Epithelial cell of proximal tubule (primary cell): ENCODE measurements around the gene SLC49A3. TPM values are rescaled to one million over a fixed set of nuclear protein-coding genes. Genes with fewer than 3 reads are reported as not detected.
"Not testable (repeated sequence)": the region's sequence is repeated elsewhere in the genome, so short reads cannot be mapped to it uniquely, and the experiment has no call there.

Experiments
- DNase-seq: peaks from one replicate; pipeline ENCODE4 v3.0.0-alpha.2; 2011; ENCODE audit warnings: low read depth
- H3K4me3 ChIP-seq: 2 replicates; pipeline ENCODE4 v1.5.1; 2011; ENCODE audit warnings: low read depth, mild to moderate bottlenecking, low read length
- CTCF ChIP-seq: conservative IDR thresholded peaks from 2 replicates; pipeline ENCODE4 v1.5.1; 2012; ENCODE audit warnings: low read depth, mild to moderate bottlenecking, low read length
- total RNA-seq: library from RNA; depleted of rRNA; stranded (reverse); fragments of >200 nt; gene quantifications from 2 replicates; pipeline ENCODE4 v1.2.3, GENCODE V29; 2015

The SLC49A3 gene
- total RNA-seq, 1 donor from 2014 or later = 4.1 TPM

DNA sequence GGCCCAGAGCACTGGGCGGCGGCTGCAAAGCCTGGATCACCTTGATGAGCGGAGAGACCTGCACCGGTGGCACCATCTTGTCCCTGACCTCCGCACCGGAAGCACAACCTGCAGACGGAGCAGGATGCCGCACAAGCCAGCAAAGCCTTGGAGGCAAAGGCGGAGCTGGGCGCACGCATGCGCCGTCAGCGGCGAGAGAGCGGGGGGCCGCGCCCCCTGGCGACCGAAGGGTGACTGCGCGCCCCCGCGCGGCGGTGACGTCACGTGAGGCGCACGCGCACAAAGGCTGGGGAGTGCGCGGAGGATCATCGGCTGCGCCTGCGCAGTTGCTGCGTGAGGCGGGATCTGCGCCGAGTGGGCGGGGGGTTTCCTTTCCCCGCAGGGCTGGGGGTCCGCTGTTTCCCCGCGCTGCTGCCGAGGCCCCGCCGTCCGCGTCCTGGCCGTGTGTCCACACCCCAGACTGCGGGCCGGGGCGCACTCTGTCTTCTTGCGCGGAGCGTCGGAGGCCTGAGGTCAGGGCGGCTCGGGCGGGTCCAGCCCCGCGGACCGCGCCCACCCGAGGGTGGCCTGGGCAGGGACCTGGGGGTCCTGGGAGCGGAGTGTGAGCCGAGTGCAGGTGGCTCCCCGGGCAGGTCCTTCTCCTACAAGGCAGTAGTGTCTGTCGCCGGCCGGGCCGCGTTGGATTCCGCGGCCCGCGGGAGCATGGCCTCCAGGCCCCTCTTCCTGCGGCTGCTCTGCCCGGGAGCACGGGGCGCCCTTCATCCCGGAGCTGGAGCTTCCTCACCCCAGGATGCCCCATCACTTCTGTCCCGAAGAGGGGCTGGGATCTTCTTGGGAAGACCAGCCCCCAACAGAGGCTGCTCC is 14.5 kb downstream of the SLC49A3 start, which contains the start of the genes ATP5ME and MYL5:
ATP5ME (minus strand) TSS at position 105 of the 864 bp plus-strand sequence; CDS start at position 76, 29 bp downstream.
MYL5 (plus strand) TSS at position 371 of the 864 bp plus-strand sequence. CDS start 3,485 bp downstream, outside the sequence.
- DNase-seq = peak; percentile 64
- H3K4me3 ChIP-seq = peak within 1 kb of the TSS; percentile 98
- peak; percentile 89 for TF ChIP-seq CTCF

- H3K4me3 ChIP-seq = peak overlapping the region; percentile 98
- no peak for DNase-seq
- TF ChIP-seq CTCF = no peak
Measured at GRCh38 chr4:673349-674091, 15.4 kb downstream of the SLC49A3 start.

DNA sequence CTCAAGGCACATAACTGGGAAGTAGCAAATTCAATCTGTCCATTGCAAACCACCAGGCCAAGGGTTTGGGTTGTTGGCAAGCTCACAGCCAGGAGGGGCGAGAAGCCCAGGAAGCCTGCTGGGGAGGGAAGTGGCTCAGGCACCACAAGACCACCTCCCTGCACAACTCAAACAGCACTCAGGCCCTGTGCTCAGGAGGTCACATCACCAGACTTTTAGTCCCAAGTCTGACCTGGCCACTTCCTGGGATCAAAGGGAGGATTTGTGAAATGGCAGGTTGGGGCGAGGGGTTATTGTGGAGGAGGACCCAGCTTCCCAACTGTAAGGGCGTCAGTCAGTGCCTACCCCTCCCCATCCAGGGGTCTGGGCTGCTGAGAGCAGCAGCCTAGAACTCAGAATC is 17.2 kb downstream of the SLC49A3 start:
- no peak for TF ChIP-seq CTCF
- no peak for DNase-seq
- no peak overlapping the region for H3K4me3 ChIP-seq

GRCh38 chr4:669806-670559 is 19.0 kb downstream of the SLC49A3 start:
- not testable (repeated sequence) for H3K4me3 ChIP-seq, DNase-seq

GRCh38 chr4:668219-668618 is 20.7 kb downstream of the SLC49A3 start:
- DNase-seq, H3K4me3 ChIP-seq: not testable (repeated sequence)

- no peak for DNase-seq
- H3K4me3 ChIP-seq = no peak overlapping the region
- TF ChIP-seq CTCF = no peak
Measured at GRCh38 chr4:667545-667925, 21.4 kb downstream of the SLC49A3 start.

GRCh38 chr4:666822-667544 is 22.0 kb downstream of the SLC49A3 start:
- TF ChIP-seq CTCF = no peak
- H3K4me3 ChIP-seq = no peak overlapping the region
- no peak for DNase-seq
